HG03432 (cell line): ENCODE measurements around the gene METTL24.

Experiments used
- ATAC-seq: cut with Tn5 transposase; IDR thresholded peaks from one replicate; pipeline ENCODE4 v1.9.1; 2021; ENCODE audit warnings: mild to moderate bottlenecking, moderate library complexity; ENCODE audit not compliant: unreplicated experiment

METTL24 gene

GRCh38 chr6:110338820-110339470 is 19.2 kb downstream of the METTL24 start:
- ATAC-seq = no peak

GRCh38 chr6:110337486-110337885 is 20.7 kb downstream of the METTL24 start:
- ATAC-seq = no peak

GRCh38 chr6:110334423-110335180 is 23.5 kb downstream of the METTL24 start:
- no peak for ATAC-seq

- ATAC-seq = no peak
Measured at GRCh38 chr6:110332281-110332680, 25.9 kb downstream of the METTL24 start.

- ATAC-seq = no peak
Measured at GRCh38 chr6:110331816-110332215, 26.3 kb downstream of the METTL24 start.

- ATAC-seq = no peak
Measured at GRCh38 chr6:110331390-110331789, 26.8 kb downstream of the METTL24 start.

- no peak for ATAC-seq
Measured at GRCh38 chr6:110329714-110330436, 28.3 kb downstream of the METTL24 start.

GRCh38 chr6:110329348-110329713 is 28.8 kb downstream of the METTL24 start:
- ATAC-seq = no peak

GRCh38 chr6:110328259-110328658 is 29.9 kb downstream of the METTL24 start:
- ATAC-seq = no peak

GRCh38 chr6:110327391-110327790 is 30.8 kb downstream of the METTL24 start:
- ATAC-seq = no peak

GRCh38 chr6:110326609-110327008 is 31.5 kb downstream of the METTL24 start:
- ATAC-seq = no peak

GRCh38 chr6:110326057-110326456 is 32.1 kb downstream of the METTL24 start:
- ATAC-seq = no peak

- no peak for ATAC-seq
Measured at GRCh38 chr6:110325197-110325596, 33.0 kb downstream of the METTL24 start.

GRCh38 chr6:110324548-110324947 is 33.6 kb downstream of the METTL24 start:
- no peak for ATAC-seq

GRCh38 chr6:110323258-110323657 is 34.9 kb downstream of the METTL24 start:
- no peak for ATAC-seq

- no peak for ATAC-seq
Measured at GRCh38 chr6:110322874-110323242, 35.3 kb downstream of the METTL24 start.

GRCh38 chr6:110322151-110322873 is 35.8 kb downstream of the METTL24 start:
- no peak for ATAC-seq

- ATAC-seq = no peak
Measured at GRCh38 chr6:110320307-110320706, 37.8 kb downstream of the METTL24 start.

GRCh38 chr6:110319843-110320242 is 38.3 kb downstream of the METTL24 start:
- no peak for ATAC-seq

GRCh38 chr6:110319381-110319780 is 38.8 kb downstream of the METTL24 start:
- no peak for ATAC-seq

- no peak for ATAC-seq
Measured at GRCh38 chr6:110318971-110319370, 39.2 kb downstream of the METTL24 start.
